HAP-1 (cell line): ENCODE data around the gene GAL3ST2.

Source experiments
- DNase-seq, 2 experiments: peaks; one replicate each; pipeline ENCODE4 v3.0.0-alpha.2; 2016 to 2020; ENCODE audit warnings: low spot score in 2 of 2
- H3K27me3 ChIP-seq: fragments of 250-450 bp; sonication (Bioruptor Pico); 2 replicates; pipeline ENCODE4 v1.5.1; 2020; ENCODE audit warnings: low read depth, mild to moderate bottlenecking, moderate library complexity
- H3K36me3 ChIP-seq: fragments of 250-450 bp; sonication (Bioruptor Pico); replicated peaks from 2 replicates; pipeline ENCODE4 v1.5.1; 2020; ENCODE audit warnings: mild to moderate bottlenecking
- H3K4me1 ChIP-seq: fragments of 250-450 bp; sonication (Bioruptor Pico); 2 replicates; pipeline ENCODE4 v1.5.1; 2020; ENCODE audit warnings: mild to moderate bottlenecking
- H3K4me3 ChIP-seq: fragments of 250-450 bp; sonication (Bioruptor Pico); 2 replicates; pipeline ENCODE4 v1.5.1; 2020; ENCODE audit warnings: mild to moderate bottlenecking, moderate library complexity
- H3K9me3 ChIP-seq: fragments of 250-450 bp; sonication (Bioruptor Pico); 2 replicates; pipeline ENCODE4 v1.5.1; 2020; ENCODE audit warnings: mild to moderate bottlenecking, moderate library complexity
- in situ Hi-C: fragments of 300-500 bp; cut with MboI; formaldehyde crosslinking; loops from 3 replicates; pipeline ENCODE4 v1.14.3; 2020; ENCODE audit warnings: low sequenced_read_pairs, inconsistent platforms, mixed read lengths

The GAL3ST2 gene

GRCh38 chr2:241808051-241808720 lies 31.6 kb downstream of the GAL3ST2 start:
- Histone ChIP-seq H3K27me3 (no peaks in the 10 kb centered on the region), H3K9me3 (no peaks in the 10 kb centered on the region), H3K4me3 (no peak overlapping the region), H3K36me3 (no peaks in the 10 kb centered on the region), H3K4me1 (no peaks in the 10 kb centered on the region)
- DNase-seq = no peak
- in situ Hi-C loops = no loop called here

- Histone ChIP-seq H3K4me1 (no peaks in the 10 kb centered on the region), H3K36me3 (no peaks in the 10 kb centered on the region), H3K27me3 (no peaks in the 10 kb centered on the region), H3K9me3 (no peaks in the 10 kb centered on the region), H3K4me3 (no peak within 1 kb of the TSS)
- in situ Hi-C loops = no loop called here
- peak in 1 of 2 experiments; percentile 7 for DNase-seq
Observed at GRCh38 chr2:241808721-241809382, 32.2 kb downstream of the GAL3ST2 start, which contains the start of gene NEU4. TSS of gene NEU4 (plus strand) at chr2:241809193. CDS start at chr2:241814485, 5,292 bp downstream.

GRCh38 chr2:241809383-241810306 lies 33.0 kb downstream of the GAL3ST2 start:
- Histone ChIP-seq H3K36me3 (no peaks in the 10 kb centered on the region), H3K27me3 (no peaks in the 10 kb centered on the region), H3K4me3 (no peak overlapping the region), H3K9me3 (no peaks in the 10 kb centered on the region), H3K4me1 (no peaks in the 10 kb centered on the region)
- no peak for DNase-seq
- in situ Hi-C loops = no loop called here

GRCh38 chr2:241810307-241811200 lies 33.9 kb downstream of the GAL3ST2 start:
- in situ Hi-C loops = no loop called here

GRCh38 chr2:241811201-241811951 lies 34.8 kb downstream of the GAL3ST2 start:
- Histone ChIP-seq H3K4me1 (no peaks in the 10 kb centered on the region), H3K4me3 (no peak overlapping the region), H3K36me3 (no peaks in the 10 kb centered on the region), H3K27me3 (no peaks in the 10 kb centered on the region), H3K9me3 (no peaks in the 10 kb centered on the region)
- in situ Hi-C loops = no loop called here
- no peak for DNase-seq

More at GRCh38 chr2:241810307-241811200, 33.9 kb downstream of the GAL3ST2 start:
- no peak overlapping the region for H3K4me3 ChIP-seq
- H3K36me3 ChIP-seq = no peaks in the 10 kb centered on the region
- H3K4me1 ChIP-seq = no peaks in the 10 kb centered on the region
- no peak for DNase-seq
- H3K27me3 ChIP-seq = no peaks in the 10 kb centered on the region
- no peaks in the 10 kb centered on the region for H3K9me3 ChIP-seq

- no peaks in the 10 kb centered on the region for H3K27me3 ChIP-seq
- H3K4me1 ChIP-seq = no peaks in the 10 kb centered on the region
- in situ Hi-C loops = no loop called here
- H3K36me3 ChIP-seq = no peaks in the 10 kb centered on the region
- H3K9me3 ChIP-seq = no peaks in the 10 kb centered on the region
- no peak overlapping the region for H3K4me3 ChIP-seq
- DNase-seq = peak in 1 of 2 experiments; percentile 6
Observed at GRCh38 chr2:241811952-241812729, 35.5 kb downstream of the GAL3ST2 start.

GRCh38 chr2:241812730-241813643 lies 36.4 kb downstream of the GAL3ST2 start:
- H3K9me3 ChIP-seq = no peaks in the 10 kb centered on the region
- no peaks in the 10 kb centered on the region for H3K36me3 ChIP-seq
- in situ Hi-C loops = no loop called here
- no peak overlapping the region for H3K4me3 ChIP-seq
- H3K4me1 ChIP-seq = no peaks in the 10 kb centered on the region
- H3K27me3 ChIP-seq = no peaks in the 10 kb centered on the region
- peak in 1 of 2 experiments; percentile 8 for DNase-seq

- H3K36me3 ChIP-seq = no peaks in the 10 kb centered on the region
- H3K4me3 ChIP-seq = no peak overlapping the region
- no peaks in the 10 kb centered on the region for H3K4me1 ChIP-seq
- DNase-seq = no peak
- in situ Hi-C loops = no loop called here
- H3K9me3 ChIP-seq = no peaks in the 10 kb centered on the region
- H3K27me3 ChIP-seq = no peaks in the 10 kb centered on the region
Observed at GRCh38 chr2:241813644-241814392, 37.2 kb downstream of the GAL3ST2 start.

GRCh38 chr2:241814393-241814642 lies 37.7 kb downstream of the GAL3ST2 start:
- DNase-seq = no peak
- no peaks in the 10 kb centered on the region for H3K36me3 ChIP-seq
- H3K4me3 ChIP-seq = no peak overlapping the region
- in situ Hi-C loops = no loop called here
- H3K4me1 ChIP-seq = no peaks in the 10 kb centered on the region
- no peaks in the 10 kb centered on the region for H3K9me3 ChIP-seq
- H3K27me3 ChIP-seq = no peaks in the 10 kb centered on the region

GRCh38 chr2:241814643-241815476 lies 38.2 kb downstream of the GAL3ST2 start:
- no peaks in the 10 kb centered on the region for H3K4me1 ChIP-seq
- in situ Hi-C loops = no loop called here
- no peak overlapping the region for H3K4me3 ChIP-seq
- H3K36me3 ChIP-seq = no peaks in the 10 kb centered on the region
- H3K9me3 ChIP-seq = no peaks in the 10 kb centered on the region
- peak in 1 of 2 experiments; percentile 7 for DNase-seq
- H3K27me3 ChIP-seq = no peaks in the 10 kb centered on the region
